Eye (tissue), 1 donor: Measurements from ENCODE around the gene ACCSL.
A peak's percentile ranks its signal among the peaks of the same experiment; 100 is the strongest.

Source experiments
- DNase-seq: peaks from one replicate; pipeline ENCODE4 v3.0.0-alpha.2; 2015

Gene ACCSL

DNA sequence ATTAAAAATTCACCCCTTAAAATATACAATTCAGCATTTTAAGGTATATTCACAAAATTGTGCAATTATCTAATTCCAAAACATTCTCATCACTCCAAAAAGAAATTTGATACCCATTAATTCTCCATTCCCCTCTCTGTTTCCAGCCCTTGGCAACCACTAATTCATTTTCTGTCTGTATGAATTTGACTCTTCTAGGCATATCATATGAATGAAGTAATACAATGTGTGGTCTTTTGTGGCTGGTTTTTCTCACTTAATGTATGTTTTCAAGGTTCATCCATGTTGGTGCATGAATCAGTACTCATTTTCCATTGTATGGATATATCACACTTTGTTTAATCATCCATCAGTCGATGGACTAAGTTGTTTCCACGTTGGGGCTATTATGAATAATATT, 29.0 kb upstream of the ACCSL start:
- no peak for DNase-seq

DNA sequence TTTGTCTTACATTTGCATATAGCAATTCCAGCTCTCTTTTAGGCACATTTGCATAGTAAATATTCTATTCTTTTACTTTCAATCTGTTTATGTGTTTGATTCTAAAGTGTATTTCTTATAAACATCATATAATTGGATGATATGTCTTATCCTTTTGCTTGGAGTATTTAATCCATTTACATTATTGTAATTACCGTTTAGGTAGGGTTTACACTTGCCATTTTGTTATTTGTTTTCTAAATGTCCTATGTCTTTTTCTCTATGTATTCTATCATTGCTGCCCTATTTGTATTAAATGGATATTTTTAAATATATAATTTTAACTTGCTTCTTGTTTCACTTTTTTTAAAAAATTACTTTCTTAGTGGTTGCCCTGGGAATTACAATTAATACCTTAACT, 22.8 kb upstream of the ACCSL start:
- DNase-seq: no peak

DNA sequence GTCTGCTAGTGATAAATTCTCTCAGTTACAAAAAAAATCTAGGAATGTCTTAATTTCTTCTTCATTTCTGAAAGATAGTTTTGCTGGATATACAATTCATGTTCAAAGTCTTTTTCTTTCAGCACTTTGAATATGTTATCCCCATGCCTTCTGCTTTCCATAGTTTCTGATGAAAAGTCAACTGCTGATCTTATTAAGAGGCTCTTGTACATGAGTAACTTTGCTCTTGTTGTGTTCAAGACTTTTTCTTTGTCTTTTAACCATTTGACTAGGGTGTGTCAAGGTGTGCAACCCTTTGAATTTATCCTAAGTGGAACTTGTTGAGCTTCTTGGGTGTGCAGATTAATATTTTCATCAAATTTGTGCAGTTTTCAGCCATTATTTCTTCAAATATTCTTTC, 22.1 kb upstream of the ACCSL start:
- no peak for DNase-seq

DNA sequence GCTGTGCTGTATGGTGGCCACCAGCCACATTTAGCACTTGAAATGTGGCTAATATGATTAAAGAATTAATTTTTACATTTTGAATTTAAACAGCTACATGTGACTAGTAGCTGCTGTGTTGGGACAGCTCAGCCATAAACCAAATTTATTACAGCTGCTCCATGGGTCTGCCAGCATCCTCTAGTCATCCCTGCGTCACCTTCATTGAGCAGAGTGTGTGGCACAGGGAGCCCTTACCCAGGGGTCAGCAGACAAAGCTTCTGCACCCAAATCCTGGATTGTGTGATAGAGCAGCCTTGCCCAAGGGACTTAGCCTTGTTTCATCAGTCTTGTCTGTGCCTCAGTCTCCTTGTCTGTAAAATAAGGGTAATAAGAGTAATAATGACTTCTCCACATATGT, 19.4 kb upstream of the ACCSL start:
- no peak for DNase-seq

DNA sequence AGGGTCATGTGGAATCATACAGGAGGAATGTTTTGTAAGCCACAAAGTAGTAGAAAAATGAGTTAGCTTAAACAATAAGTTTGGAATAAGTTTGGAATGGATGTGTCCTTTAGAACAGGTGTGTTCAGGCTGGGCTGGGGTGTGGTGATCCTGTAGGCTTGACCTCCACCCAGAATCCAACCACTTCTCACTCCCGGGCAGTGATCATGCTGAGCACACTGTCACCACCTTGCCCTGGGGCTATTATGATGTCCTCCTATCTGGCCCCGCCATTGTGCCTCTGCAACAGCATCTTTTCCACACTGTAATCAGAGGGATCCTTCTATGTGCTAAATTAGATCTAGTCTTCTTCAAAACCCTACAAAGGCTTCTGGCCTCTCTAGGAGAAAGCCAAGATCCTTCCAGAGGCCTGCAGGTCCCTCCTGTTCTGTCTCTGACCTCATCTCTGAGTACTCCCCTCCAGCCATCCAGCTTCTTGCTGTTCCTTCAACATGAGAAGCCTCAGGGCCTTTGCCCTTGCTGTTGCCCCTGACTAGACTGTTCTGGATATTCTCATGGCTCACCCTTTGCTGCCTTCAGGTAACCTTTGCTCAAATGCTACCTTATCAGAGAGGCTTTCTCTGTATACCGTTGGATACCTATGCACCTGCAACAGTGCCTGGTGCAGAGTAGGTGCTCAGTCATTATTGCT, 18.8 kb upstream of the ACCSL start:
- DNase-seq: no peak

DNA sequence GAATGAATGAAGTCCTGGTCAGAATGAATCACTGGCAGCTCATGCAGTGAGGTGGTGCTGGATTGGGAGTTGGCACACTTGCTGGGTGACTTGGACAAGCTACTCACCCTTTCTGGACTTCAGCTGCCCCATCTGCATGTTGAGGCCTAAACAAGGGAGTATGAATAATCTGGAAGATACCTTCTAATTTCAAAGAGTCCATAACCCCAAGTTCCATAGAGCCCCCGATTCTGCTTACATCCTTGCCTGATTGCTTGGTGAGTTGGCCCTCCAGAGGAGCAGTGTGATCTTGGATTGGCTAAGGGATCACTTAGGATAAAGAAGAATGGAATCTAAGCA, 18.3 kb upstream of the ACCSL start:
- no peak for DNase-seq

DNA sequence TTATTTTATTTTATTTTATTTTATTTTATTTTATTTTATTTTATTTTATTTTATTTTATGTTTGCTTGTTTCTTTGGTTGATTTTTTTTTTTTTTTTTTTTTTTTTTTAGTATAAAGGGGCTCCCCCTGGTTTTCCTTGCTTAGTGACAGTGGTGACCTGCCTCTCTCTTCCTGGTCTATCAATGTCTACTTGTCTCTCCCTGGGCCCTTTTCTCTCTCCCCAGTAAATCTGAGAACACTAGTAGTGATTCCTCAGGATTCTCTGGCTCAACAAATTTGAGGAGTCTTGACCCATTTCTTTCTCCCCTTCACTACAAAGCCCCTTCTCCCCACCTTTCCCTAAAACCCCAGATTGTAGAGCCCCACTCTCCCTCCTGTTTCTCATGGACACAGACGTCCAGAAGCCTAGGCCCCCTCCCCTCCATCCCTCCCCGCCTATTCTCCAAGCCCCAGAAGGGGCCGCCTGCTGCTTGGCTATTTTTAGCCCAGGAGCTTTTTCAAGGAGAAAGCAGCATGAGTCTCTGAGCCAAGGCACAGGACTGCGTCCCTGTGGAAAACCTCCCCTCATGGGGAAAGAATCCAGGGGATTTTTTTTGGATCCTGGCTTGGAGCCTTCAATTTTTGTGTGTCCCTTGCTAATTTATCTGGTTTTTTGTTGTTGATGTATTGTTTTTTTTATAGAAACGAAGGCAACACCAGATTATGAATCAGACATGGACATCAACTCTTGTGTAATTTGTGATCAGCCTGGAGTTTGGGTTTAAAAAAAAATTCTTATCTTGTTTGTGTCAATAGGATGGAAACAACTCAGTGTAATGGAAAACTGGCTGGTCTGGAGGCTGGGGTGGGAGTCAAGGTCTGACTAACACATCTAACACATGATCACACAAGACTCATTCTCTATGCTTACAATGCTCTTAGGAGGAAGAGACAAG, 17.5 kb upstream of the ACCSL start:
- peak; percentile 66 for DNase-seq

DNA sequence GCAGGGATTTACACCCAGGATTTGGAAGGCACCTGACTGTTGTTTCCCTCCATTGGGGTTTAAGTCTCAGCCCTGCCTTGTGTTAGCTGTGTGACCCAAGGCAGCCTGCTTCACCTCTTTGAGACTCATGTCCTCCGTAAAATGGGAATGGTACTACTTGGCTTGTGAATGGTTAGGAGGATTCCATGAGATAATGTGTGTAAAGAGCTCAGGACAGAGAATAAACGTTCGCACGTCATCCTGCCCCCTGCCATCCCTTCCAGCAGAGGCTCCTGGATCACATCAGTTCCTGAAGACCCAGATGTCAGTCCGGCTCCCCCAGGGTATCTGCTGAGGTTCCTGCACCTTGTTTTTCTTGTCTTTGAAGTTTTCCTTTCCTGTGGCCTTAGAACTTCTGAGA, 16.8 kb upstream of the ACCSL start:
- no peak for DNase-seq

DNA sequence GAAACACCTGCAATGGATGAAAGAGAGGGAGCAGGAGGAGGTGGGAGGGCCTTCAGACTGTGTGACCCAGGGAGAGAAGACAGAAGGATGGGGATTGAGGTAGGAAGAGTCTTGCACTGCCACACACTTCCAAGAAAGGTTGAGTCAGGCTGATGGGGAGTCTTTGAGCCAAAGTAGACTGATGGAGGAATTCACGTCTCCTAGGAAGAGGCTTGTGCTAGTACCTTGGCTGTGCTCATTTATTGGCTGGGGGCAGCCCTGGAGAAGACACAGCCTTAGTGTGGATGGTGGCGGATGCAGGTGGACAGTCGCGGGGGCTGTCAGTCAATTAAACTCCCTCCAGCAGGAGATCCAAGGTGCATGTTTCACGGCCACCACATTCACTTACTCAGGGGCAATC, 16.2 kb upstream of the ACCSL start:
- no peak for DNase-seq

DNA sequence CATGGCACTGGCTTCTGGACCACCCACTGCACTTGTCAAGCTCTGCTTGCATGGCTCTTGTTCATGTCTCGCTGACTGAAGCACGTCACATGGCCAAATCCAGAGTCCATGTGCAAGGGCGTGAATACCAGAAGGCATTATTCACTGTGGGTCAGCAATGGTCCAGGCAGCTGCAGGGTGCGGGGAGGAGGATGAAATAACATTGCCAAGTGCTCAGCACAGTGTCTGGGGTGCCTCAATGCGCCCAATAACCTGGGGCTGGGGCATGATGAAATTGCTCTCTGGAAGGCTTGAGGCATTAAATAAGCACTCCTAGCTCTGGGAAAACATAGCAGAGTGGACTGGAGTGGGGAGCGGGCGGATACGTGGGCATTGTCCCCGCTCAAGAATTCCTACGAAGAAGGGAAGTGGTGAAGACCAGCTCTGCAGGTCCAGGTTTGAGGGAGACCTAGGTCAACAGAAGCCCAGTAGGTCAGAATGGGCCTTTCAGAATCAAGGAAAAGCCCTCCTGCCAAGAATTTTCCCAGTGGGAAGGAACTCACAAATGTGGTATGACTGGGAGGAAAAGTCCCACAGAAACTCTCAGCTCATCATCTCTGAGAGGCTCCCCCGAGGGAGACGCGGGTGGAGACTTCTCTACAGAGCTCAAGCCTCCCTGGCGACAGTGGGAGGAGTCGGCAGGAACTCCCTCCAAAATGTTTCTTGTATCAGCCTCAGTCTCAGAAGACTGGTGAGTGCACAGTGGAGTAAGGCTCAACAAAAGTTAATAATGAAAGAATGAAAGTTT, 15.3 kb upstream of the ACCSL start:
- DNase-seq: peak; percentile 59

DNA sequence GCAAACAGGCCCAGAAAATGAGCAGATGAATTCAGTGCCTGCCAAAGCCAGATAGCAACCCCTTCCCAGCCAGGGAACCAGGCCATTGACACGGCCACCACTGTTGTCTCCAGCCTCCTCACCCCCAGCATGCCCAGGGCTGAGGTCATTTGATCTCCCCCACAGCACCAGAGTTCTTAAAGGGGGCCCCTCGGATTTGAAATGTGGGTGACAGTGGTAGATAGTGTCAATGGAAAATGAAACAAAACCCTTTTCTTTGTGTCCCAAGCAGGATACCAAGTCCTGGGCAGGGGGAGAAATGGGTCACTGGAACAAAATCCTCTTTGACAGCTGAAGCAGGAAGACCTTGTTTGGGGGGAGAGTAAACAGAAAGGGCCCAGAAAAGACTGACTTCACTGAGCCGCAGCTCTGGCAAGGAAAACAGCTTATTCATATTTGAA, 14.3 kb upstream of the ACCSL start:
- peak; percentile 49 for DNase-seq

DNA sequence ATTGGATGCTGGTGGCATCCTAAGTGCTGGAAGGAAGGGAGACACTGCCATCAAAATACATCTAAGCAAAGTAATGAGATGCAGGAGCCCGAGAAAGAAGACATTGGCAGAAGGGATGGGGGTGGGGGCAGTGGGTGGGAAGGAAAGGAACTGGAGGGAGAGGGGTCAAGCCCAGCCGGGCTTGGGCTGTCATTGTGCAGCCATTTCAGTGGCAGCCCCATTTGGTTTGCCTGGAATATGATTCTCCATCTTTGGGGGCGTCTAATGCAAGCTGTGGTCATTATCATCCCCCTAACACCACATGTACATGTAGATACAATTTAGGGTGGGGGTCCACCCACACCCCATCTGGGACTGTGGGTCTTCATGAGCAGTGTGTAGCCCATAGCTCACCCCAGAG, 13.9 kb upstream of the ACCSL start:
- DNase-seq: no peak

DNA sequence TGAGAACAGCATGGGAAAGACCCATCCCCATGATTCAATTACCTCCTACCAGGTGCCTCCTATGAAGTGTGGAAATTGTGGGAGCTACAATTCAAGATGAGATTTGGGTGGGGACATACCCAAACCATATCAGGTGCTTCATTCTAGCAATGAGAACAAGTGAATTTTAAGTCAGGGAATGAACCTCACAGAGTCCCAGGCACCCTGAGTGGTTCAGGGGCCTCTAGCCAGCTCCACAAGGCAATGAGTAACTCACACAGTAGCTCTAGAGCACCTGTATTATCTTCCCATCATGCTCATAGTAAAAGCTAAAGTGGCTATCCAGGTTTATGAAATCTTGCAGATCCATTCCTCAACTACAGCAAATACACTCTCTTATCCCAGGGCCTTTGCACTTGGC, 13.1 kb upstream of the ACCSL start:
- DNase-seq: no peak

DNA sequence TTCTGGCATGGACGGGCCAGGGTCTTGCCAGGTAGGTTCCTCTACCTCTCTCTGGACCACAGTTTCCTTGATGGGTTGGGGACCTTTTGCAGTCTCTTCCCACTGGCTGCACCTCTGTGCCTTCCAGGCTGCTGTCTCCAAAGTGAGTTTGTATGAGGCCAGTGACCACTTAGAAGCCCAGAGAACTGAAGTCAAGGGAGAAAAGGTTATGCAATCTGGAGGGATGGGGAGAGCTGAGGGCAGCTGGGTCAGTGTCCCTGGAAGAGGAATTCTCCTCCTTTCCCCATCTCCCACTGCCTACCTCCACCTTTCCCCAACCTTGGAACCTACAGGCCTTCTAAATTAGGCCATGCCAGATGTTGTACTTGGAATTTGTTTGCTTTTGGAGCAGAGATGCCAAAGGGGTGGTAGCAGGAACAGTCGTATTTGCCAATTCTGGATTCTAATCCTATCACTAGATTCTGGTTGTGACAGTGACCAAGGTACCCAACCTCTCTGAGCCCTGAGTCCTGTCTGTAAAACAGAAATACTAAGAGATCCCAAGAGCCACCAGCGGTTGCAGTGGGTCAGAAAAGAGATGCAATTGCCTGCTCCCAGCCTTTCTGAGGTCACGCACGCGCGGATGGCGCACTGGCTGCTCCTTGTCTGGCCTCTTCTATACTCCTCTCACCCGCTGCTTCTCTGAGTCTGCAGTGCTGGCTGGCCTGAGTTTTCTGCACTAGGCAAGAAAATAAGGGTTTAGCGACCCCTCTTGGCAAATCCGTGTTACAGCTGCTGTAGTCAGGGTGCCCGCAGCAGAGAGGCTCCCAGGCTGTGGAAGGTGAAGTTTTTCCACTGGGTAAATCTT, 10.7 kb upstream of the ACCSL start:
- DNase-seq: peak; percentile 95

DNA sequence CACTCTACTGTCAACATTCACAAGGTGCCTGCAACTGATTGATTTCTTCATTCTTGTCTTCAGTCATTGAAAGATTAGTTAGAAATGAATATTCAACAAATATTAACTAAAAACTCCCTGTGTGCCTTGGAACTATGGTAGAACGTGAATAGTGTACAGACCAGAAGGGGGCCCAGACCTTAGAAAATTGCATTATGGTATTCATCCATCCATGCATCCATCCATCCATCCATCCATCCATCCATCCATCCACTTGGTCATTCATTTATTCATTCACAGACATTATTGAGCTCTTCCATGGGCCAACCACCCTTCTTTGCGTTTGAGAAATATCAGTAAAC, 10.2 kb upstream of the ACCSL start:
- peak; percentile 10 for DNase-seq

DNA sequence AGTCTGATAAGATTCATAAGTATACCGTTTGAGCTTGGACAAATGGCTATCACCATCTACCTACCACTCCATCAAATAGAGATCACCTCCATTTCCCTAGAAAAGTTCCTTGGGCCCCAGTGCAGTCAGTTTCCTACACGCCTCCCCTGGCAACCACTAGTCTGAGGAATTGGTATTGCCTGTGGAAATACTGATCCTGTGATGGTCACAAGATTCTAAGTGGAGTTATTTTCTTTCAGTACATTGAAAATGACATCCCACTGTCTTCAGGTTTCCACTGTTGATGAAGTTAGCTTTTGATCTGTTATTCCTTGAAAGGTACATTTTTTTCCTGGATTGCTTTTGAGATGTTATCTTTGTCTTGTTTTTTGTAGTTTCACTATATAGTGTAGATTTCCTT, 4.6 kb upstream of the ACCSL start:
- DNase-seq: no peak

DNA sequence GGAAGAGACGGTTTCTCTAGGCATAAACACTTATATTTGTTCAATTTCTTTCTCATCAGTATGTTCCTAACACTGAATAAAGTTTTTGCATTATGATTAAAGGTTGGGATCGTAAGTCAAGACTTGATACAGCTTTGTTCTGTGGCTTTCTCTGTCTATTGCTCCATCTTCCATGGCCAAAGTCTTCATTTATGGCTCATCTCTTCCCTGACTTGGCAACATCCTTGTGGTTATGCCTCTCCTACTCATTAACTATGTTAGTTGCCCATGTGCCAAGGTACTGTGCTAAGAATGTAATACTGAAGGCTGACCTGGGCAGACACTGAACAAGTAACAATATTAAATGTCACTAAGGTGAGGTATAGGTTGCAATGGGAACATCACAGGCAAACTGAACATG, 1.6 kb upstream of the ACCSL start:
- DNase-seq: no peak

DNA sequence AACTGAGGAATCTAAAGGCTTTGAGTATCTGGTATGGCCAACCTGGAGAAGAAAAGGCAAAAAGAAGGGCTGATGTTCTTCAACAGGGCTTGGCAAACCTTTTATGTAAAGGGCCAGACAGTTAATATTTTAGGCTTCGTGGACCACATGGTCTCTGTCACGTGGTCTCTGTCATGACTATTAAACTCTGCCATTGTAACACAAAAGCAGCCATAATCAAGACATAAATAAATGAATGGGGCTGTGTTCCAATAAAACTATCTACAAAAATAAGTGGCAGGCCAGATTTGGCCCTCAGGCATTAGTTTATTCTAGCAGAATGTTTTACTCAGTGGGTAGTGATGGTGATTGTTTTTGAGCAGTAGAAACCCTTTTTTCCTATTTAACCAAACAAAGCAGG, 483 bp upstream of the ACCSL start:
- no peak for DNase-seq

DNA sequence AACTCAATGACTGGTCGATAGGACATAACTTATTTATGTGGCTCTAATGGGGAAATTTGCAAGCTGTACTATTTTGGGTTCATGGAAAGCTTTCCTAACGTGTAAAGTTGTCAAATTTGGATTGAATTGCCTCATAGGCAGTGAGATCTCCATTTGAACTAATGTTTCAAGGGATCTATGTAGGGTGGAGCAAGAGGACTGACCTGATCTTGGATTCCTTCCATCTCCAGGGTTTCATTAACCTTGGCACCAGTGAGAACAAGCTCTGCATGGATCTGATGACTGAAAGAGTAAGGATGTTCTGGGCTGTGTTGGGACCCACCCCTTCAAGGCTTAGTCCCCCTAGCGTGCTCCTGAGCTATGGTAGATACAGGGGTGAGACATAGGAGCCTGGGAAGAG, 2.1 kb downstream of the ACCSL start:
- DNase-seq: no peak

DNA sequence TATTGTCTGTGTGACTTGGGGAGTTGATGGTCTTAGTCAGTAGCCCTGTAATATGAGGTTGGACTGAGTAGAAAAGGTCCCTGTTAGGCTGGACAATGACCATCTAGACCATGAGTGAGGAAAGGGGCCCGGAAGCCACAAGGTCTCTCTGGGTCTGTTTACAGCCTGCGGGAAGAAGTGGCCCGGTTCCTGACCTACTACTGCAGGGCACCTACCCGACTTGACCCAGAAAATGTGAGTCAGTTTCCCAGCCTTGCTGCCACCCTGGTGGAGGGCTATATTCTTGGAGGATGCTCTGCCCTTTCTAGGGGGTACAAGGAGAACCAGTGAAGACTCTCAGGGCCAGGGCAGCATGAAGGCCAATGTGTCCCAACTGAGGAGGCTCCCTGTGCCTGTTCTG, 3.4 kb downstream of the ACCSL start:
- DNase-seq: no peak

DNA sequence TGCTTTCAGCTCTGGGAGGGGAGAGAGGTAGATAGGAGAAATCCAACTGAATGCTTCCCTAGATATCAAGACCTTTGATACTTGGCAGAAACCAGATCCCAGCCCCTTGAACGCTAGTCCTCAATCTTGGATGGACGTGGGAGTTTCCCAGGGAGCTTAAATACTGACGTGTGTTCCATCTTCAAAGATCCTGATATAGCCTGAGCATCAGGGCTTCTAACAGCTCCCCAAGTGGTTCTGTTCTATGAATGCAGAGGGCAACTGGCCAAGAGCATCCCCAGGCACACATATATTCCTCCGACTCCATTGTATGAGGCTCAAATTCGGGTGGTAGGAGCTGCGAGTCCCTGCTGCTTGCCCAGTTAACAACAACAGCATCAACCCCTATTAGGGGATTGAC, 9.6 kb downstream of the ACCSL start:
- no peak for DNase-seq

DNA sequence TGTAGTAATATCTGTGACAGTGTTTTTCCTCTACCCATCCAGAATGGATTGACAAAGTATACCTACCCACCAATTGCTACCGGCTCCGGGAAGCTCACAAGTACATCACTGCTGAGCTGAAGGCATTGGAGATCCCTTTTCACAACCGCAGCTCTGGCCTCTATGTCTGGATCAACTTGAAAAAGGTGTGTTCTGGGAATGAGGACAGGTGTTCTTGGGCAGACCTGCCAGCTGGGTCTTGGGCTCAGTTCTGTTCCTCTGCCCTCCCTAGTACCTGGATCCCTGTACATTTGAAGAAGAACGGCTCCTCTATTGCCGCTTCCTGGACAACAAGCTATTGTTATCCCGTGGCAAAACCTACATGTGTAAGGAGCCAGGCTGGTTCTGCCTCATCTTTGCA, 10.5 kb downstream of the ACCSL start:
- no peak for DNase-seq

DNA sequence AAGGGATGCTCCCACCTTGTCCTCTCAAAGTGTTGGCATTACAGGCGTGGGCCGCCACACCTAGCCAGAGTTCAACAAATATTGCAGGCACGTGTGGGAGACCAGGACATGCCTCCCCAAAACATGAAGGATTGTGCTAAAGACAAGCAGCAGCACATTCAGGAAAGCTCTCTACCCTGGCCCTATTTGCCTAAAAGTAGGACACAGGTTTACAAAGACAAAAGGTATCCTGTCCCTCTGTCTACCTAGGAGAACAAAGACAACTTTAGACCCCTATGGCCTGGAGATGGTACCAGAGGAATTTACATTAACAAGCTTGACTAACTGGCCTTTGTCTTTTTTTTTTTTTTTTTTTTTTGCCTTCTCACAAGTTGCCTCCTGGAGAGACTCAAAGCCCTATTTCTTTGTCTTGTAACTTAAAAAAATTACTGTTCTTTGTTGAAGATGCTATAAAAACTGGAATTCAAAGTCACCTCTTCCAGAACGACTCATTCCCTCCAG, 17.4 kb downstream of the ACCSL start:
- no peak for DNase-seq
